Measurements from ENCODE around the gene HAUS8.

HAUS8 gene

GRCh38 chr19:17070912-17071311, 4.3 kb downstream of the HAUS8 start:
- H3K4me1 ChIP-seq (ENCODE audit: low read length) = peaks cover 3% of the 10 kb centered on the region; the same call in 1 of the 2 replicates
- no peak overlapping the region for H3K4me2 ChIP-seq (ENCODE audit: low read depth, low read length)
- TF ChIP-seq CTCF (IDR thresholded peaks at IDR 0.05; ENCODE audit: low read length) = no peak
- no peak for TF ChIP-seq EZH2 (optimal IDR thresholded peaks at IDR 0.05; ENCODE audit: low read depth, low read length)
- TF ChIP-seq EZH2phosphoT487 (IDR thresholded peaks at IDR 0.05; ENCODE audit: low read length) = no peak
- H3K4me3 ChIP-seq (ENCODE audit: low read length) = no peak overlapping the region
- peaks cover 41% of the 10 kb centered on the region for H3K79me2 ChIP-seq (ENCODE audit: low read length)
- H3K9me3 ChIP-seq (replicated peaks; ENCODE audit: insufficient read depth, low read length) = no peaks in the 10 kb centered on the region
- H3K9ac ChIP-seq (ENCODE audit: low read length) = no peak overlapping the region
- H4K20me1 ChIP-seq (ENCODE audit: insufficient read depth, low read length) = 0 out of 2 replicates have a peak, but pooled peaks cover 4% of the 10 kb centered on the region
- DNase-seq = no peak
- H3F3A ChIP-seq (ENCODE audit: insufficient read depth, low read length) = peaks cover 11% of the 10 kb centered on the region
- H3K9me2 ChIP-seq (replicated peaks; ENCODE audit: insufficient read depth, low read length) = no peaks in the 10 kb centered on the region
- no peak overlapping the region for H3K27ac ChIP-seq (ENCODE audit: low read length)
- H3K36me3 ChIP-seq (replicated peaks; ENCODE audit: insufficient read depth, low read length) = no peaks in the 10 kb centered on the region; the same call in 1 of the 2 replicates
- H2AFZ ChIP-seq (ENCODE audit: low read length) = no peak overlapping the region
- no peaks in the 10 kb centered on the region for H3K27me3 ChIP-seq (replicated peaks; ENCODE audit: insufficient read depth, low read length)

GRCh38 chr19:17070421-17070820, 4.8 kb downstream of the HAUS8 start:
- H3K79me2 ChIP-seq (ENCODE audit: low read length) = peaks cover 39% of the 10 kb centered on the region
- DNase-seq = no peak
- no peak overlapping the region for H3K9ac ChIP-seq (ENCODE audit: low read length)
- no peaks in the 10 kb centered on the region for H3K27me3 ChIP-seq (replicated peaks; ENCODE audit: insufficient read depth, low read length)
- H2AFZ ChIP-seq (ENCODE audit: low read length) = no peak overlapping the region
- 0 out of 2 replicates have a peak, but pooled peaks cover 4% of the 10 kb centered on the region for H4K20me1 ChIP-seq (ENCODE audit: insufficient read depth, low read length)
- H3K27ac ChIP-seq (ENCODE audit: low read length) = no peak overlapping the region
- no peaks in the 10 kb centered on the region for H3K9me2 ChIP-seq (replicated peaks; ENCODE audit: insufficient read depth, low read length)
- H3F3A ChIP-seq (ENCODE audit: insufficient read depth, low read length) = peaks cover 11% of the 10 kb centered on the region
- TF ChIP-seq EZH2phosphoT487 (IDR thresholded peaks at IDR 0.05; ENCODE audit: low read length) = no peak
- TF ChIP-seq EZH2 (optimal IDR thresholded peaks at IDR 0.05; ENCODE audit: low read depth, low read length) = no peak
- TF ChIP-seq CTCF (IDR thresholded peaks at IDR 0.05; ENCODE audit: low read length) = no peak
- H3K4me2 ChIP-seq (ENCODE audit: low read depth, low read length) = no peak overlapping the region
- H3K9me3 ChIP-seq (replicated peaks; ENCODE audit: insufficient read depth, low read length) = no peaks in the 10 kb centered on the region
- H3K36me3 ChIP-seq (replicated peaks; ENCODE audit: insufficient read depth, low read length) = no peaks in the 10 kb centered on the region; the same call in 1 of the 2 replicates
- H3K4me1 ChIP-seq (ENCODE audit: low read length) = peaks cover 3% of the 10 kb centered on the region; the same call in 1 of the 2 replicates
- H3K4me3 ChIP-seq (ENCODE audit: low read length) = no peak overlapping the region

GRCh38 chr19:17069193-17069592, 6.1 kb downstream of the HAUS8 start:
- Histone ChIP-seq H3K9me2 (replicated peaks; ENCODE audit: insufficient read depth, low read length) (no peaks in the 10 kb centered on the region), H3K9ac (ENCODE audit: low read length) (no peak overlapping the region), H2AFZ (ENCODE audit: low read length) (no peak overlapping the region), H3K36me3 (replicated peaks; ENCODE audit: insufficient read depth, low read length) (no peaks in the 10 kb centered on the region; the same call in 1 of the 2 replicates), H3K4me3 (ENCODE audit: low read length) (no peak overlapping the region), H3K79me2 (ENCODE audit: low read length) (peaks cover 37% of the 10 kb centered on the region), H3K4me1 (ENCODE audit: low read length) (peaks cover 3% of the 10 kb centered on the region; the same call in 1 of the 2 replicates), H3K9me3 (replicated peaks; ENCODE audit: insufficient read depth, low read length) (no peaks in the 10 kb centered on the region), H4K20me1 (ENCODE audit: insufficient read depth, low read length) (peaks cover 13% of the 10 kb centered on the region), H3F3A (ENCODE audit: insufficient read depth, low read length) (peaks cover 9% of the 10 kb centered on the region; the same call in 1 of the 2 replicates), H3K27ac (ENCODE audit: low read length) (no peak overlapping the region), H3K4me2 (ENCODE audit: low read depth, low read length) (no peak overlapping the region), H3K27me3 (replicated peaks; ENCODE audit: insufficient read depth, low read length) (no peaks in the 10 kb centered on the region)
- TF ChIP-seq CTCF (IDR thresholded peaks at IDR 0.05; ENCODE audit: low read length) (no peak), EZH2phosphoT487 (IDR thresholded peaks at IDR 0.05; ENCODE audit: low read length) (no peak), EZH2 (optimal IDR thresholded peaks at IDR 0.05; ENCODE audit: low read depth, low read length) (no peak)
- DNase-seq = no peak

Measured in MM.1S (cell line).